HG03460 (cell line): ENCODE data around the gene PKIB.

Experiments
- ATAC-seq: cut with Tn5 transposase; IDR thresholded peaks from one replicate; pipeline ENCODE4 v1.9.1; 2021; ENCODE audit not compliant: unreplicated experiment

The PKIB gene

DNA sequence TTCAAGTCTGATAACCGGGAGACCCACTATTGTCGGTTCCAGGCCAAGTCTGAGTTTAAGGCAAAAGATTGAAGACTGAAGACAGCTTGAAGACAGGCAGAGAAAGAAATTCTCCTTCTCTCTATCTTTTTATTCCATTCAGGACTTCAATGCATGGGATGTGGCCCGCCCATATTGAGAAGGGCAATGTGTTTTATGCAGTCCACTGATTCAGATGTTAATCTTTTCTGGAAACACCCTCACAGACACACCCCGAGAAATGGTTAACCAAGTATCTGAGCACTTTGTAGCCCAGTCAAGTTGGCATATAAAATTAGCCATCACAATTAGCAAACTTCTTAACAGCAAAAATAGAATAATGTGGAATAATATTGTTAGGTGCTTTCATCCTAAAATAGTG, 93.9 kb downstream of the PKIB start:
- ATAC-seq, result no peak

DNA sequence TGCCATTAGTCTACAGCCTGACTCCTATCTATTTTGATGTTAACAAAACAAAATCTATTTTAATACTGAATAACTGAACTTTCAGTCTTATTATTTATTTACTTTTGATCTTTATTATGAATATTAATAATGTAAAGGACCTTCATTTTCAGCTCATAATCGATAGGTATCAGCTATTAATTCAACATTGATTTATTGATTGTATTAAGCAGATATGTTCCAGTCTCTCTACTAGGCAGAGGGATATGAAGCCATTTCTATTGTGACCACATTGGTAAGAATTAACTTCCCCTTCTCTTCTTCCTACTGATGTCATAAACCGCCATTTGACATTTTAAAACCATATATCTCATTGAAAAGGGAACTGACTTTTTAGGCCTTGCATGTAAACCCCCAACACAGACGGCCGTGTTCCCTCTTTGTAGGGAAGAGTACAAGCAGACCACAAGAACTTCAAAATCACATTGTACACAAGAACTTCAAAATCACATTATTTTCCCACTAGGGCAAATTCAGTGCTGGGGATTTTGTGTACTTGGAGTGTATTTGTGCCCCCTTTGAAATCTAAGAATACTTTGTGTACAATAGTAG, 99.8 kb downstream of the PKIB start:
- peak; percentile 88 for ATAC-seq

GRCh38 chr6:122710908-122711635, 100.9 kb downstream of the PKIB start:
- ATAC-seq, result no peak

GRCh38 chr6:122712093-122712447, 101.9 kb downstream of the PKIB start:
- ATAC-seq, result no peak

DNA sequence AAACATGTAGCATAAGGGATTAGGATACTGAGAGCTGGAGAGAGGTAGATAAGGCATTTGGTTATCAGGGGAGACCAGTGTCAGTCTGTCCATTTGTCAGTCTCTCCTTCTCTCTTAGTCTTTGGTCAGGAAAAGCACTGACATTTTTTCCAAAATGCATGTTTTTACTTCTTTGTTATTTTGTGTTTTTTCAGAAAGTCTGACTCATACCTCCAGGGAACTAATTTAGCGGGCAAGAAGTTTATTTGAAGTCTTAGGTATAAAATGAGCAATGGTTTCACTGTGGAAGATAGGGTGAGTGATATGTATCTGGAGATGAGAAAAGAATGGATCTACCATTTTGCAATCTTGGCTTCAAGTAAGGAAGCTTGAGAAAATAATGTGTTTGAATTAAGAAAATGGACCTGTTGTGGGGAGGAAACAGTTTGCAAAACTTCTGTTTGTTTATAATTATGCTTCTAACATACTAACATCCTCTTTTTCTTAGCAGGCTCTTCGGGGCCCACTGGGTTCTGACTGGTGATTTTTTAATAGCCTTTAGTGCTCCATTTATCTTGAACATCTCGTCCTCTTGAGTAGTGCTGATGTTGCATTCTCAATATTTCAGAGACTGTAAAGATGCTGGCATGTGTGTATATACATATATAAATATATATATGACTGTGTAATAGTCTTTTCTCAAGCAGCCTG, 102.4 kb downstream of the PKIB start:
- no peak for ATAC-seq

- ATAC-seq, result no peak
These were observed 102.9 kb downstream of the PKIB start for GRCh38 chr6:122713138-122713537.

- no peak for ATAC-seq
These were observed 103.9 kb downstream of the PKIB start for GRCh38 chr6:122714059-122714458.

DNA sequence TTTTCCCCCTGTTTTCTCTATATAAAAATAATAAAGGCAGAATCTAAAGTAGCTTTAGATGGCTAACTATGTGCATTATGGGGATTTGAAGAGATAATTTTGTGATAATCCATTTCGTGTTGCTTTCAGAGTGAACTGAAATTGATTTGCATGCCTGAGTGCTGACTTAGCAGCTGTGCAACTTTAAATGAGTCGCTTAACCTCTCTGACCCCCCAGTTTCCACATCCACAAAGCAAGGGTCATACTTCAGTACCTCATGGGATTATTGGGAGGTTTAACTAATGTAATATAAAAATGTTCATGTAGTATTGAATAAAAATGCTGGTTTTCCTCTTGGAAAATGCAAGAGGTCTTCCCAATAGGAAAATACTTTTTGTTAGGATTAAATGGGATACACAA, 105.5 kb downstream of the PKIB start:
- ATAC-seq, result no peak

DNA sequence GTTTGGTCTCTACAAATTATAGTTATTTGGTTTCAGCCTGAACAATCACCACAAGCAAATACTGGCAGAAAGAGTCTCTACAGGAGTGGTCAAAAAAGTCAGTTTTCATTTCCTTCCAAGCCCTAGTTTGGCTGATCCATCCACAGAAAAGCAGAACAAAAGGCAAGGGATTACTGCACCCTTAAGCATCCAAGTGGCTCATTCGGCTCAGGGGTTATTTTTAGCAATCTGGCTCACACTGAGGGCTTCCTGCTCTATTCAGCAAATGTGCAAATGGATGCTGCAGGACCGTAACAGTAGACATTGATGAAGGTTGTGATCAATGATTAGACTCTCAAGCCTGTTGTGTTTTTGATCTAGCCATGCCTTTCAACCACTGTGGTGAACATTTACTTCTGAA, 107.1 kb downstream of the PKIB start:
- ATAC-seq, result no peak

GRCh38 chr6:122718616-122719015, 108.4 kb downstream of the PKIB start:
- no peak for ATAC-seq

DNA sequence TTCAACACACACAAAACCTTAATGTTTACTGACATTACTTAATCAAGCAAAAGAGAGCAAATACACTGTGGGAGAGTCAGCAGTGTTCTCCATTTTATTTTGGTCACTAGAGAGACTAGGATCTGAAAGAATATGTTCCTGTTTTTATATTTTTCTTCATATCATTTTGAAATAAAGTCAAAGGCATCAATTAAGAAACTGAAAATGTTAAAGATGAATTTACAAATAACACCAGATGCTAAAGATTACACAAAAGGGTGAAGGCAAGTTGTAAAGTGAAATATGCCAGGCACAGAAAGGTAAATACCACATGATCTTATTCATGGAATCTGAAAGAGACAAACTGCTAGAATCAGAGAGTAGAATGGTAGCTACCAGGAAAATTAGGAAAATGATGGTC, 109.0 kb downstream of the PKIB start:
- no peak for ATAC-seq

- ATAC-seq, result no peak
These were observed 112.5 kb downstream of the PKIB start for GRCh38 chr6:122722746-122723145.

GRCh38 chr6:122726649-122727048, 116.4 kb downstream of the PKIB start:
- no peak for ATAC-seq

DNA sequence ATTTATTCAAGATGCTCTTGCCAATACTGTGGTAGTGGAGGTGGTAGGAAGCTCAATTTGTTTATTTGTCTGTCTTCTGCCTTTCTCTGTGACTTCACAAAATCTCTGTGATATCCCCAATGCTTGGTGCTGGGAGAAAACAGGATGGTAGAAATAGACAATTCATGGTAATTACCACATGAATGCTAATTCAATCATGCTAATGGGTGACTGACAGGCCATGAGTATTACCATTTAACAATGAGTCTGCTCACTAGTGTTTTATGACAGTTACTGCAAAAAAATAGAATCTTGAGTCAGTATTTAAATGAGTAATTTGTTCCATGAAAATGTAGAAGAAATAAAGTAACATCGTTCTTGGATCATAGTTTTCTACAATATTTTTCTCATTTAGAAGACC, 117.0 kb downstream of the PKIB start:
- ATAC-seq, result no peak

- ATAC-seq, result no peak
These were observed 120.1 kb downstream of the PKIB start for GRCh38 chr6:122730334-122730733.

DNA sequence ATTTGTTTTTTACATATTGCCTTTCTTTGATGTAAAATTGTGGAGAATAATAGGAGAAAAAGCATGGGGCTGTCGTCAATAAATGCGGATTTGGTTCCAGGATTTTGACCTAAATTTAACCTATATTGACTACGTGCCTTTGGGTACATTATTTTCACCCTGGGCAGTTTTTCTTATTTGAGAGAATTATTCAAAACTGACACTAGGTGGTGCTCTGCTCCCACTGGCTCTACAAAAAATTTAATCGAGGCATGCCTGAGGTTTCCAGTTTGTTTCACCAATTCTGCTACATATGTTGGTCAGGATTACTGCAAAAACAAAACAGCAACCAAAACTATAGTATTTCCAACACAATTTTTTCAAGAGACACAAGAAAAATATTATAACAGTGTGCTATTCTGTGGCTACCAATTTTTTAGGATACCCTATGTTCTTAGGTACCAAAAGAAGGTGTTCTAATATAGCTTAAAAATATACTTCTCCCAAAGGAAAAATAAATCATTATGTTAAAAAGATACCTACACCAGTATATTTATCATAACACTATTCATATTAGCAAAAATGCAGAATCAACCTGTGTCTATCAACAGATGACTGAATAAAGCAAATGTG, 120.7 kb downstream of the PKIB start:
- peak; percentile 57 for ATAC-seq

- ATAC-seq, result no peak
These were observed 123.1 kb downstream of the PKIB start for GRCh38 chr6:122733259-122733658.

DNA sequence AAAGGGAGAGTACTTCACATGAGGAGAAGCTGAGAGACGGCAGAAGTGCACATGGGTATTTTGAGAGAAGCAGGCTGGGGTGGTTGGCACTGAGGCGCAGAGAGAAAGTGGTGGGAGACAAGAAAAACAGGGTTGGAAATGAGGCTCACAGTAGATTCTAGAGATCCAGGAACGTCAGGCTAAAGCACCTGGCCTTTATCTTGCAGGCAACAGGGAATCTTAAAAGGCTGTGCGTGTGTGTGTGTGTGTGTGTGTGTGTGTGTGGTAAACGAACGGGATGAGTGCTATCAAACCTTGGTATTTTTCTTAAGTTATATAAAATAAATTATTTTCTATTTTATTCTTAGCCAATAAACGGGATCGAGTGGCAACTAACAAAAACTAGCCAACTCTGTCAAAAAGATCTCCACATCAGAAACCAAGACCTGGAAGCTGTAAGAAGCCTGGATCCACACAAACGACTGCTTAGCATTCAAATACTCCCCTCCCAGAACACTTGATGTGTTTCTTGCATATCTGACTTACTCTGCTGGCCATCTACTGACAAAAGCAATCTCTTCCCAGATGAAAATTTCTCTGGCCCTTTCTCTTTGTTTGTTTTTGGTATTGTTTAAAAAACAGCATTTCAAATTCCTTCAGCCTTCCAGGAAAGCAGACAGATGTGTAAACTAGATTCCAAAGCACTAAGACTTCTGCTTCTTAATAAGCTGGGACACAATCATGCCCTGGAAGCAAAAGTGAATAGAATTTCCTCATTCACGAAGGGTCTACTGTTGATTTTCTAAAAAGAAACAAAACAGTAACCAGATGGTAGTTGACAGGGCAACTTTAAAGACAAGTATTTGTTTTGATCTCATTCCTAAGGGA, 124.6 kb downstream of the PKIB start:
- ATAC-seq, result no peak

DNA sequence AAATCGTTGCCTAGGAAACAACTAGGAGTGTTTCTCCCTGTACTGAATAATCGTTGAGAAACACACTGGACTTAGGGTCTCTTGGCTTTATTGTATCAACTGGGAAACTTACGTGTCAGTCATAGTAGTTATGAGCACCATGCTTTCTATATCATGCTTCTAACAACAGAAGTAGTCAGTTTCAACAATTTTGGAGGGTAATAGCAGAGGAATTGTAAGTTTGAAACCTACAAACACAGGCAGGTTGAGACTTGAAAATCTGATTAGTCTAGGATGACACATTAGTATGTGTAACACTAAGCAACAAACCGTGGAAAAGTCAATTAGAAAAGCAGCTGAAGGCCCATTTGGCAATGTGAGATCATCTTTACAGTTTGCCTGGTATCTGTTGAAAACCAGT, 125.4 kb downstream of the PKIB start:
- ATAC-seq, result no peak

DNA sequence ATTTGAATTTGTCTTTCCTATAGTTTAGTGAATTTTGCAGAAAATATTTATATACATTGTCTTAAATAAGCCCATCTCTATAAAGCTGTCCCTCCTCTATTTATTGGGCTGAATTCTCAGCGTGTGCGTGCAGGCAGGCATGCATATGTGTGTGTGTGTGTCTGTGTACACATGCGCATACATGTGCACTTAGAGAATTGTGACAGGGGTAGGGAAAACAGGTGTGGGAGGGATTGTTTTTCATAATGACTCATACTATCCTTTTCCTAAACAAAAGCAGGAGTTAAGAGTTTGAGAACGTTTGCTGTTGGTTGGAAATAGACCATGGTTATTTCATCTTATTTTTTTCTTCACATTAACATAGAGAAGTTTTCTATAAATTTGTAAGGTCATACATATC, 126.0 kb downstream of the PKIB start:
- no peak for ATAC-seq

DNA sequence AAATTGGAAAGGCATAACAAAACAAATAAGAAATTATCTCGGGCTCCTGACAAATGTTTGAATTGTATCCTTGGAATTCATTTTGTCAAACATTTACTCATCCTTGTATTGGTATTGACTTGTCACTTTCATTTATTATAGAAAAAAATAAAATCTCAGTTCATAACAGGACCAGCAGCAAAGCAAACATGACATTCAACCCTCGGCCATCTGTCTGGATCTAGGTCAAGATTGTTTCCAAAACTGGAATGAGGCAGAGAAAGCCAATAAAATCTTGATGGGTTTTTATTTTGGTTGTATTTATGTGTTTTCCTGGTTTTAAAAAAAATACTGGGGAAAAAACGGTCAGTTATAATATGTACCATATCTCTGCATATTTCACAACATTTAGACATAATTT, 126.4 kb downstream of the PKIB start:
- ATAC-seq, result no peak
